Endodermal cell (in vitro differentiated cells): ENCODE results near the gene THAP8. TPM values are rescaled to one million over a fixed set of nuclear protein-coding genes. Genes with fewer than 3 reads are reported as not detected.

ENCODE experiments used
- DNase-seq: peaks from one replicate; pipeline ENCODE4 v3.0.0-alpha.2; 2017
- H3K27ac ChIP-seq: 2 replicates; pipeline ENCODE4 v1.5.1; 2013; ENCODE audit warnings: mild to moderate bottlenecking, low read depth, low read length, moderate library complexity
- H3K27me3 ChIP-seq: 2 replicates; pipeline ENCODE4 v1.6.1; 2013; ENCODE audit warnings: mild to moderate bottlenecking, low read length, moderate library complexity; ENCODE audit not compliant: insufficient read depth, control insufficient read depth, poor library complexity, severe bottlenecking
- H3K36me3 ChIP-seq: 2 replicates; pipeline ENCODE4 v1.7.0; 2013; ENCODE audit warnings: mild to moderate bottlenecking, low read length, moderate library complexity; ENCODE audit not compliant: control insufficient read depth, insufficient read depth
- H3K4me1 ChIP-seq: one replicate; pipeline ENCODE4 v1.7.0; 2013; ENCODE audit warnings: low read length; ENCODE audit not compliant: control insufficient read depth, insufficient read depth
- H3K4me3 ChIP-seq: 2 replicates; pipeline ENCODE4 v1.5.1; 2013; ENCODE audit warnings: mild to moderate bottlenecking, low read length, moderate library complexity
- H3K9ac ChIP-seq: 2 replicates; pipeline ENCODE4 v1.6.1; 2013; ENCODE audit warnings: mild to moderate bottlenecking, low read length, moderate library complexity; ENCODE audit not compliant: poor library complexity, severe bottlenecking; ENCODE audit errors: extremely low read depth
- H3K9me3 ChIP-seq: 2 replicates; pipeline ENCODE4 v1.6.1; 2013; ENCODE audit warnings: mild to moderate bottlenecking, low read length, moderate library complexity; ENCODE audit not compliant: control insufficient read depth
- H3K27ac Mint-ChIP-seq: 2 replicates; pipeline ENCODE4 v1.8.0; 2020; ENCODE audit warnings: mixed read lengths
- H3K27me3 Mint-ChIP-seq: 2 replicates; pipeline ENCODE4 v1.8.0; 2021; ENCODE audit warnings: mild to moderate bottlenecking, mixed read lengths; ENCODE audit not compliant: insufficient read depth
- H3K36me3 Mint-ChIP-seq: 2 replicates; pipeline ENCODE4 v1.8.0; 2020; ENCODE audit warnings: low read depth, mixed read lengths
- H3K4me1 Mint-ChIP-seq: 2 replicates; pipeline ENCODE4 v1.8.0; 2020; ENCODE audit warnings: mixed read lengths
- H3K4me3 Mint-ChIP-seq: 2 replicates; pipeline ENCODE4 v1.8.0; 2020; ENCODE audit warnings: mild to moderate bottlenecking, moderate library complexity, mixed read lengths
- H3K9me3 Mint-ChIP-seq: 2 replicates; pipeline ENCODE4 v1.8.0; 2020; ENCODE audit warnings: mild to moderate bottlenecking, mixed read lengths
- WGBS, 2 experiments: methylation state at CpG; one replicate each; pipeline versions ENCODE4 v1.1.5 to v1.1.7; 2013; ENCODE audit warnings: missing lambda C conversion rate in 2 of 2, mixed read lengths in 1 of 2; ENCODE audit not compliant: insufficient coverage in 1 of 2, insufficient read length in 1 of 2; 5-methylcytosine and 5-hydroxymethylcytosine counted together
- total RNA-seq, 2 donors: library from RNA; stranded (reverse); fragmentation: NEBNext Ultra II Directional in 1 of 2; extraction: Animal tissue kit (Norgen Biotek cat#: 25700) in 1 of 2; gene quantifications; 2 replicates in 1 of 2; 3 replicates in 1 of 2; pipeline ENCODE4 v1.2.1, GENCODE V29; 2021
- TF ChIP-seq, protein P1 (sequence below): fragments of 200-600 bp; sonication (generic); conservative IDR thresholded peaks from 2 replicates; pipeline ENCODE4 v1.5.0; 2021; ENCODE audit warnings: antibody characterized with exemption, mild to moderate bottlenecking

Gene THAP8
- total RNA-seq, 2 donors from 2014 or later = 6.7 to 8.9 TPM

GRCh38 chr19:35990156-35990555, 63.9 kb downstream of the THAP8 start:
- TF ChIP-seq, protein P1, sequence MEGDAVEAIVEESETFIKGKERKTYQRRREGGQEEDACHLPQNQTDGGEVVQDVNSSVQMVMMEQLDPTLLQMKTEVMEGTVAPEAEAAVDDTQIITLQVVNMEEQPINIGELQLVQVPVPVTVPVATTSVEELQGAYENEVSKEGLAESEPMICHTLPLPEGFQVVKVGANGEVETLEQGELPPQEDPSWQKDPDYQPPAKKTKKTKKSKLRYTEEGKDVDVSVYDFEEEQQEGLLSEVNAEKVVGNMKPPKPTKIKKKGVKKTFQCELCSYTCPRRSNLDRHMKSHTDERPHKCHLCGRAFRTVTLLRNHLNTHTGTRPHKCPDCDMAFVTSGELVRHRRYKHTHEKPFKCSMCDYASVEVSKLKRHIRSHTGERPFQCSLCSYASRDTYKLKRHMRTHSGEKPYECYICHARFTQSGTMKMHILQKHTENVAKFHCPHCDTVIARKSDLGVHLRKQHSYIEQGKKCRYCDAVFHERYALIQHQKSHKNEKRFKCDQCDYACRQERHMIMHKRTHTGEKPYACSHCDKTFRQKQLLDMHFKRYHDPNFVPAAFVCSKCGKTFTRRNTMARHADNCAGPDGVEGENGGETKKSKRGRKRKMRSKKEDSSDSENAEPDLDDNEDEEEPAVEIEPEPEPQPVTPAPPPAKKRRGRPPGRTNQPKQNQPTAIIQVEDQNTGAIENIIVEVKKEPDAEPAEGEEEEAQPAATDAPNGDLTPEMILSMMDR = no peak
- H3K4me1 Mint-ChIP-seq = peaks cover 3% of the 10 kb centered on the region
- H3K4me1 ChIP-seq = no peaks in the 10 kb centered on the region
- DNase-seq = no peak
- WGBS, 2 experiments = 84 to 85% methylated on average over 3 to 4 of the region's 4 CpGs
- H3K27ac Mint-ChIP-seq = no peak overlapping the region
- H3K27me3 ChIP-seq = peaks cover 18% of the 10 kb centered on the region
- no peak overlapping the region for H3K4me3 ChIP-seq
- peaks cover 50% of the 10 kb centered on the region for H3K27me3 Mint-ChIP-seq
- no peak overlapping the region for H3K27ac ChIP-seq
- no peak overlapping the region for H3K4me3 Mint-ChIP-seq
- H3K9me3 Mint-ChIP-seq = no peaks in the 10 kb centered on the region
- no peaks in the 10 kb centered on the region for H3K9me3 ChIP-seq
- H3K36me3 Mint-ChIP-seq = no peaks in the 10 kb centered on the region
- H3K36me3 ChIP-seq = no peaks in the 10 kb centered on the region
- H3K9ac ChIP-seq = no peak overlapping the region

DNA sequence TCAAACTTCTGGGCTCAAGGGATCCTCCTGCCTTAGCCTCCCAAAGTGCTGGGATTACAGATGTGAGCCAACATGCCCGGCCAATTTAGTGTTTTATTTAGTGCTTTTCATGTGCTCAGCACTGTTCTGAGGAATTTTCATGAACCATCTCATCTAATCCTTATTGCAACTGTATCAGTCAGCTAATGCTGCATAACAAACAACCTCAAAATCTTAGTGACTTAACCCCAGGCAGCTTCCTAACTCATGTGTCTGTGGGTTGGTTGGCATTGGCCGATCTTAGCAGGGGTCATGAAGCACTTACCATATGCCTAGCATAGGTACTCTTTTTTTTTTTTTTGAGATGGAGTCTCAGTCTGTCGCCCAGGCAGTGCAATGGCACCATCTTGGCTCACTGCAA, 65.3 kb downstream of the THAP8 start:
- Mint-ChIP-seq H3K36me3 (no peaks in the 10 kb centered on the region), H3K27me3 (peaks cover 63% of the 10 kb centered on the region), H3K9me3 (no peaks in the 10 kb centered on the region), H3K4me3 (no peak overlapping the region), H3K4me1 (peaks cover 3% of the 10 kb centered on the region), H3K27ac (no peak overlapping the region)
- no peak overlapping the region for H3K9ac ChIP-seq
- no peak for DNase-seq
- no peaks in the 10 kb centered on the region for H3K9me3 ChIP-seq
- H3K27ac ChIP-seq = no peak overlapping the region
- peaks cover 26% of the 10 kb centered on the region for H3K27me3 ChIP-seq
- TF ChIP-seq, protein P1 = no peak
- no peak overlapping the region for H3K4me3 ChIP-seq
- H3K36me3 ChIP-seq = no peaks in the 10 kb centered on the region
- no peaks in the 10 kb centered on the region for H3K4me1 ChIP-seq
- 86 to 100% methylated on average over 1 to 3 of the region's 3 CpGs for WGBS, 2 experiments

- H3K36me3 ChIP-seq = no peaks in the 10 kb centered on the region
- H3K27ac ChIP-seq = no peak overlapping the region
- peaks cover 27% of the 10 kb centered on the region for H3K27me3 ChIP-seq
- no peak overlapping the region for H3K4me3 ChIP-seq
- H3K9me3 ChIP-seq = no peaks in the 10 kb centered on the region
- H3K9me3 Mint-ChIP-seq = no peaks in the 10 kb centered on the region
- no peak overlapping the region for H3K27ac Mint-ChIP-seq
- no peak for DNase-seq
- no peaks in the 10 kb centered on the region for H3K36me3 Mint-ChIP-seq
- H3K27me3 Mint-ChIP-seq = peaks cover 76% of the 10 kb centered on the region
- H3K4me1 Mint-ChIP-seq = peaks cover 3% of the 10 kb centered on the region
- peak overlapping the region; percentile 59 for H3K4me3 Mint-ChIP-seq
- no peaks in the 10 kb centered on the region for H3K4me1 ChIP-seq
- WGBS, 2 experiments = 40 to 49% methylated on average over 5 to 8 of the region's 8 CpGs
- TF ChIP-seq, protein P1 = peak; percentile 41
- no peak overlapping the region for H3K9ac ChIP-seq
Measured at GRCh38 chr19:35987571-35987896, 66.6 kb downstream of the THAP8 start.
